Stimulated activated CD8-positive, alpha-beta memory T cell treated with anti-CD3 and anti-CD28 coated beads, Interleukin-12 subunit alpha, Interleukin-12 subunit beta, amount 100 ng/mL, for 1 hour (primary cell): Measurements from ENCODE around the gene MVB12B.

Source experiments
- DNase-seq: peaks from one replicate; pipeline ENCODE4 v3.0.0-alpha.2; 2020; ENCODE audit warnings: low read depth

The MVB12B gene

GRCh38 chr9:126303488-126303887 is 23.1 kb upstream of the MVB12B start:
- DNase-seq = no peak

- DNase-seq = no peak
These were observed 22.2 kb upstream of the MVB12B start for GRCh38 chr9:126304207-126304970.

GRCh38 chr9:126304971-126305320 is 21.7 kb upstream of the MVB12B start:
- DNase-seq = no peak

GRCh38 chr9:126306071-126306647 is 20.5 kb upstream of the MVB12B start:
- DNase-seq = no peak

GRCh38 chr9:126307322-126308061 is 19.1 kb upstream of the MVB12B start:
- no peak for DNase-seq

GRCh38 chr9:126309427-126310189 is 17.0 kb upstream of the MVB12B start:
- DNase-seq = no peak

GRCh38 chr9:126312584-126313551 is 13.8 kb upstream of the MVB12B start:
- DNase-seq = no peak

- DNase-seq = no peak
These were observed 10.5 kb upstream of the MVB12B start for GRCh38 chr9:126316085-126316655.

- no peak for DNase-seq
These were observed 9.1 kb upstream of the MVB12B start for GRCh38 chr9:126317513-126317912.

GRCh38 chr9:126318858-126319257 is 7.8 kb upstream of the MVB12B start:
- no peak for DNase-seq

- DNase-seq = no peak
These were observed 7.0 kb upstream of the MVB12B start for GRCh38 chr9:126319671-126320070.

GRCh38 chr9:126320158-126320922 is 6.3 kb upstream of the MVB12B start:
- no peak for DNase-seq

GRCh38 chr9:126321742-126322141 is 4.9 kb upstream of the MVB12B start:
- DNase-seq = no peak

- DNase-seq = no peak
These were observed 808 bp upstream of the MVB12B start for GRCh38 chr9:126325821-126326220.

GRCh38 chr9:126327006-126327713 is 531 bp downstream of the MVB12B start:
- no peak for DNase-seq

GRCh38 chr9:126327714-126328185 is 1.1 kb downstream of the MVB12B start:
- no peak for DNase-seq

- no peak for DNase-seq
These were observed 1.8 kb downstream of the MVB12B start for GRCh38 chr9:126328407-126328806.

- DNase-seq = no peak
These were observed 3.0 kb downstream of the MVB12B start for GRCh38 chr9:126329476-126330275.

GRCh38 chr9:126330536-126330935 is 3.9 kb downstream of the MVB12B start:
- no peak for DNase-seq
